Measurements from ENCODE around the gene GINS3.

The GINS3 gene

GRCh38 chr16:58392215-58393137, at the start of gene GINS3:
Gene GINS3 (plus strand): TSS chr16:58392471. CDS start chr16:58392602, 131 bp downstream.
- peak; percentile 90 for DNase-seq (ENCODE audit: low spot score)

GRCh38 chr16:58343562-58343961, 48.7 kb upstream of the GINS3 start:
- no peak for DNase-seq (ENCODE audit: low spot score)

- no peak for DNase-seq (ENCODE audit: low spot score)
Measured at GRCh38 chr16:58345574-58346354, 46.5 kb upstream of the GINS3 start.

- DNase-seq (ENCODE audit: low spot score): no peak
Measured at GRCh38 chr16:58346831-58347371, 45.4 kb upstream of the GINS3 start.

GRCh38 chr16:58348986-58349385, 43.3 kb upstream of the GINS3 start:
- DNase-seq (ENCODE audit: low spot score): no peak

- no peak for DNase-seq (ENCODE audit: low spot score)
Measured at GRCh38 chr16:58352690-58353089, 39.6 kb upstream of the GINS3 start.

GRCh38 chr16:58360041-58360634, 32.1 kb upstream of the GINS3 start:
- DNase-seq (ENCODE audit: low spot score): no peak

- no peak for DNase-seq (ENCODE audit: low spot score)
Measured at GRCh38 chr16:58361726-58362125, 30.5 kb upstream of the GINS3 start.

GRCh38 chr16:58363746-58364393, 28.4 kb upstream of the GINS3 start:
- no peak for DNase-seq (ENCODE audit: low spot score)

GRCh38 chr16:58365623-58366022, 26.6 kb upstream of the GINS3 start:
- no peak for DNase-seq (ENCODE audit: low spot score)

- no peak for DNase-seq (ENCODE audit: low spot score)
Measured at GRCh38 chr16:58366247-58367031, 25.8 kb upstream of the GINS3 start.

- DNase-seq (ENCODE audit: low spot score): no peak
Measured at GRCh38 chr16:58367252-58367651, 25.0 kb upstream of the GINS3 start.

GRCh38 chr16:58371841-58372240, 20.4 kb upstream of the GINS3 start:
- DNase-seq (ENCODE audit: low spot score): no peak

GRCh38 chr16:58375386-58375785, 16.9 kb upstream of the GINS3 start:
- no peak for DNase-seq (ENCODE audit: low spot score)

GRCh38 chr16:58377932-58378331, 14.3 kb upstream of the GINS3 start:
- no peak for DNase-seq (ENCODE audit: low spot score)

- no peak for DNase-seq (ENCODE audit: low spot score)
Measured at GRCh38 chr16:58378401-58378800, 13.9 kb upstream of the GINS3 start.

GRCh38 chr16:58379736-58380135, 12.5 kb upstream of the GINS3 start:
- DNase-seq (ENCODE audit: low spot score): no peak

- DNase-seq (ENCODE audit: low spot score): no peak
Measured at GRCh38 chr16:58381661-58382060, 10.6 kb upstream of the GINS3 start.

GRCh38 chr16:58384437-58385055, 7.7 kb upstream of the GINS3 start:
- no peak for DNase-seq (ENCODE audit: low spot score)

GRCh38 chr16:58385218-58385773, 7.0 kb upstream of the GINS3 start:
- DNase-seq (ENCODE audit: low spot score): no peak

Measured in hepatic stellate cell (primary cell).